ENCODE measurements around the gene FMN2.

GRCh38 chr1:240314845-240315801 is 223.4 kb downstream of the FMN2 start:
- no peak for TF ChIP-seq EZH2 (IDR thresholded peaks at IDR 0.05; ENCODE audit: borderline replicate concordance, low read length)
- TF ChIP-seq CTCF (conservative IDR thresholded peaks at IDR 0.05 in 1 of 2, IDR thresholded peaks at IDR 0.05 in 1 of 2; ENCODE audit: extremely low read depth in 1 of 2, insufficient read depth in 1 of 2, low read depth in 1 of 2, low read length in 2 of 2) = no peak
